K562 (cell line): ENCODE results near the gene MSN. TPM values are rescaled to one million over a fixed set of nuclear protein-coding genes. Genes with fewer than 3 reads are reported as not detected.

Experiments
- ATF6 ChIP-seq: sonication (generic); formaldehyde crosslinking; IDR thresholded peaks from 2 replicates; pipeline ENCODE4 v1.4.0; 2020; ENCODE audit warnings: mild to moderate bottlenecking, missing genetic modification reagents
- DMBX1 ChIP-seq: fragments of 250-450 bp; sonication (Bioruptor Pico); IDR thresholded peaks from 2 replicates; pipeline ENCODE4 v1.8.0; 2022; ENCODE audit warnings: inconsistent platforms, mild to moderate bottlenecking, moderate library complexity, borderline replicate concordance
- E2F5 ChIP-seq: sonication (generic); formaldehyde crosslinking; IDR thresholded peaks from 2 replicates; pipeline ENCODE4 v1.8.0; 2022; ENCODE audit warnings: mild to moderate bottlenecking, missing genetic modification reagents
- FOXK2 ChIP-seq, 2 experiments: fragments of 450-650 bp; IDR thresholded peaks in 1 of 2; conservative IDR thresholded peaks in 1 of 2; 2 replicates each; pipeline ENCODE4 v1.6.1; 2016; ENCODE audit warnings: low read depth in 2 of 2, mild to moderate bottlenecking in 1 of 2
- GATAD2B ChIP-seq: fragments of 450-650 bp; IDR thresholded peaks from 2 replicates; pipeline ENCODE4 v1.6.1; 2017; ENCODE audit warnings: mild to moderate bottlenecking, borderline replicate concordance
- HDGF ChIP-seq: fragments of 450-650 bp; IDR thresholded peaks from 2 replicates; pipeline ENCODE4 v1.6.1; 2016
- HMG20B ChIP-seq: fragments of 250-450 bp; sonication (Bioruptor Pico); IDR thresholded peaks from 2 replicates; pipeline ENCODE4 v1.5.0; 2021; ENCODE audit warnings: mild to moderate bottlenecking
- KHSRP ChIP-seq: fragments of 450-650 bp; IDR thresholded peaks from 2 replicates; pipeline ENCODE4 v1.6.1; 2017
- MYC ChIP-seq, 2 experiments: fragments of 250-450 bp in 1 of 2; sonication (Bioruptor Pico) in 1 of 2; IDR thresholded peaks; 2 replicates each; pipeline versions ENCODE4 v1.5.1 to v1.6.1; 2012 to 2021; ENCODE audit warnings: low read depth in 2 of 2, borderline replicate concordance in 1 of 2, improper control_type of control experiment in 1 of 2, low read length in 1 of 2, mild to moderate bottlenecking in 1 of 2, moderate library complexity in 1 of 2
- NBN ChIP-seq: fragments of 450-650 bp; IDR thresholded peaks from 2 replicates; pipeline ENCODE4 v1.6.1; 2016; ENCODE audit warnings: low read depth, mild to moderate bottlenecking
- NFXL1 ChIP-seq: fragments of 450-650 bp; formaldehyde crosslinking; IDR thresholded peaks from 2 replicates; pipeline ENCODE4 v1.4.0; 2021; ENCODE audit warnings: mild to moderate bottlenecking
- POLR2A ChIP-seq: fragments of 450-650 bp; conservative IDR thresholded peaks from 2 replicates; pipeline ENCODE4 v1.6.1; 2016
- PRPF4 ChIP-seq: fragments of 200-400 bp; formaldehyde crosslinking; IDR thresholded peaks from one replicate; pipeline ENCODE4 v1.6.1; 2017; ENCODE audit warnings: low read length, low read depth, mild to moderate bottlenecking; ENCODE audit not compliant: insufficient read depth, poor library complexity, severe bottlenecking
- PTRF ChIP-seq: fragments of 450-650 bp; IDR thresholded peaks from 2 replicates; pipeline ENCODE4 v1.6.1; 2016; ENCODE audit warnings: mild to moderate bottlenecking, missing genetic modification characterization, missing compliant biosample characterization
- TARDBP ChIP-seq: fragments of 450-650 bp; IDR thresholded peaks from 2 replicates; pipeline ENCODE4 v1.6.1; 2016
- TEAD4 ChIP-seq, 2 experiments: sonication (generic) in 1 of 2; formaldehyde crosslinking in 1 of 2; IDR thresholded peaks; 2 replicates each; pipeline versions ENCODE4 v1.6.1 to v1.8.0; 2012 to 2022; ENCODE audit warnings: borderline replicate concordance in 1 of 2, inconsistent platforms in 1 of 2, low read length in 1 of 2, mild to moderate bottlenecking in 1 of 2, missing genetic modification reagents in 1 of 2
- THRA ChIP-seq: fragments of 450-650 bp; IDR thresholded peaks from 2 replicates; pipeline ENCODE4 v1.6.1; 2017; ENCODE audit warnings: mild to moderate bottlenecking, moderate library complexity
- TRIM24 ChIP-seq, 2 experiments: fragments of 450-650 bp; IDR thresholded peaks; 2 replicates each; pipeline ENCODE4 v1.6.1; 2016
- ZBTB34 ChIP-seq: fragments of 250-450 bp; sonication (Bioruptor Pico); IDR thresholded peaks from 2 replicates; pipeline ENCODE4 v1.8.0; 2021; ENCODE audit warnings: mild to moderate bottlenecking, moderate library complexity
- ZNF175 ChIP-seq: fragments of 200-800 bp; sonication (Bioruptor generic); IDR thresholded peaks from 2 replicates; pipeline ENCODE4 v1.6.1; 2016; ENCODE audit warnings: low read depth, mild to moderate bottlenecking, missing genetic modification characterization, missing compliant biosample characterization
- ZNF253 ChIP-seq: fragments of 250-450 bp; sonication (Bioruptor Pico); conservative IDR thresholded peaks from 2 replicates; pipeline ENCODE4 v1.6.1; 2021; ENCODE audit warnings: mild to moderate bottlenecking
- ZNF354B ChIP-seq: fragments of 250-450 bp; sonication (Bioruptor Pico); IDR thresholded peaks from 2 replicates; pipeline ENCODE4 v1.4.0; 2020
- polyA plus RNA-seq, 8 experiments: library from polyadenylated mRNA; depleted of rRNA in 4 of 8; stranded (reverse) in 5 of 8; unstranded in 3 of 8; fragments of >200 nt; fragmentation: Nextera tagmentation in 2 of 8; fragmentation: Illumina TruSeq in 1 of 8; extraction: Ambion mirVana in 2 of 8; extraction: Trizol in 1 of 8; gene quantifications; 2 replicates each; pipeline versions ENCODE4 v1.2.1 to v1.2.3, GENCODE V29; 2011 to 2014; ENCODE audit warnings: inconsistent platforms in 1 of 8, missing spikeins in 1 of 8
- total RNA-seq, 7 experiments: library from RNA; depleted of rRNA in 6 of 7; stranded (reverse); fragments of >200 nt in 6 of 7; fragmentation: Illumina TruSeq in 2 of 7; extraction: Trizol in 2 of 7; gene quantifications; 2 replicates each; pipeline versions ENCODE4 v1.2.1 to v1.2.3, GENCODE V29; 2011 to 2021; ENCODE audit warnings: low replicate concordance in 1 of 7

The MSN gene
- total and polyA plus RNA-seq, 9 of the 15 experiments (the other 6 are each of a cell fraction or from before 2014, with no cell fraction given): 128 to 486 (median 237) TPM

- TF ChIP-seq TRIM24 (IDR thresholded peaks at IDR 0.05) (no peak), HMG20B (CRISPR knock-in tag) (no peak), NBN (no peak), GATAD2B (no peak), ATF6 (CRISPR knock-in tag) (no peak), E2F5 (CRISPR knock-in tag) (no peak), PRPF4 (no peak), ZNF354B (CRISPR knock-in tag) (no peak), TEAD4 (IDR thresholded peaks at IDR 0.05; ENCODE audit: low read length) (peak; percentile 37), TEAD4 (CRISPR knock-in tag; IDR thresholded peaks at IDR 0.05; ENCODE audit: borderline replicate concordance) (no peak), THRA (no peak), ZNF175 (CRISPR knock-in tag) (peak; percentile 69; the same call in 1 of the 2 replicates), DMBX1 (CRISPR knock-in tag) (peak; percentile 61; the same call in 1 of the 2 replicates), NFXL1 (CRISPR knock-in tag) (no peak), HDGF (no peak), ZNF253 (CRISPR knock-in tag) (no peak), KHSRP (no peak), TARDBP (no peak), ZBTB34 (CRISPR knock-in tag) (no peak), MYC (IDR thresholded peaks at IDR 0.05; ENCODE audit: low read depth, low read length) (peak; percentile 69), MYC (CRISPR knock-in tag; IDR thresholded peaks at IDR 0.05; ENCODE audit: borderline replicate concordance, low read depth) (no peak), PTRF (tag) (no peak), FOXK2 (conservative IDR thresholded peaks at IDR 0.05 in 1 of 2, IDR thresholded peaks at IDR 0.05 in 1 of 2; ENCODE audit: low read depth in 2 of 2) (no peak), POLR2A (no peak)
Measured at GRCh38 chrX:65697915-65698796, 30.7 kb downstream of the MSN start (continued).
